SKM-1 treated with dmso at 0.1 percent for 144 hours (cell line): ENCODE results near the gene H19.

Experiments
- DNase-seq: peaks from one replicate; lab custom pipeline; 2025; ENCODE audit not compliant: unreplicated experiment; lab: John Stamatoyannopoulos, UW

H19 gene

DNA sequence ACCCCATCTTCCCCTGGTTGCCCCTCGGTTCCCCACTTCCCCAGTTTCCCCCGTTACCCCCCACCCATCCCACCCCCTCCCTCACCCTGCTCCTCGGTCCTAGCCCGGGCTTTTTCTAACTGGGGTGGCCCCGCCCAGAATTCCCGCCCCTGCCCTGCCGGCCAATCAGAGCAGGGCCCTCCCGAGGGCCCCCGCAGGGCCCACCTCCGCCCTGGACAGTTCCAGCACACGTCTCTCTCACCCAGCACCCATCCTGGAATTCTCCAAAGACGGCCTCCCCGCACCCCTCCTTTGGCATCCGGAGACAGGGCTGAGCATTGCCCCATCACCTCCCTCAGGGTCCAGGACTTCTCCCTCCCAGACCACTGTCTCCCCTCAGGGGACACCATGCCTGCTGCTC is at the start of gene H19:
TSS of gene H19 (minus strand) at position 88 of the 400 bp plus-strand sequence.
- DNase-seq = no peak

DNA sequence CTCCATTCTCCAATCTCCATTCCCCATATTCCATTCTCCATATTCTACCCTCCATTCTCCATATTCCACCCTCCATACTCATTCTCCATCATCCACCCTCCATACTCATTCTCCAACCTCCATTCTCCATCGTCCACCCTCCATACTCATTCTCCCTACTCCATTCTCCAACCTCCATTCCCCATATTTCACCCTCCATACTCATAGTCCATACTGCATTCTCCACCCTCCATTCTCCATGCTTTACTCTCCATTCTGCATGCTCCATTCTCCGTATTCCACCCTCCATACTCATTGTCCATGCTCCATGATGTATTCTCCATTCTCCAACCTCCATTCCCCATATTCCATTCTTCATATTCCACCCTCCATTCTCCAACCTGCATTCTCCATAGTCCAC is 44.3 kb upstream of the H19 start:
- no peak for DNase-seq

DNA sequence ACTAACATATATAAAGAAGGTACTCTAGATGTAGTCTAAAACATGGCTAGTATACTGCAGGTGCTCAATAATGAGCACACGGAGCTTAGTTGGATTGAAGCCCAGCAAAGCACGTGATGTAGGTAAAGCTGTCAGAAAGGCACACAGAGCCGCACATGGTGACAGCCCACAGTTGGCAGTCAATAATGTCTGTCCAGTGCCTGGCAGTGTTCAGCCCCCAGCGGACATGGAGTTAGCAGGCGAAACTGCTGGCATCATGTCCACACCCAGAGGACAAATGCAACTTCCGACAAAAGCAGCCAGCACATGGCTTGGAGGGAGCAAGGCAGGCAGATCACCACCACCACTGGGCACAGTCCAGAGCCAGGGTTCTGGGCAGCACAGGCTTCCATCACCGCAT is 43.5 kb upstream of the H19 start:
- DNase-seq = no peak

DNA sequence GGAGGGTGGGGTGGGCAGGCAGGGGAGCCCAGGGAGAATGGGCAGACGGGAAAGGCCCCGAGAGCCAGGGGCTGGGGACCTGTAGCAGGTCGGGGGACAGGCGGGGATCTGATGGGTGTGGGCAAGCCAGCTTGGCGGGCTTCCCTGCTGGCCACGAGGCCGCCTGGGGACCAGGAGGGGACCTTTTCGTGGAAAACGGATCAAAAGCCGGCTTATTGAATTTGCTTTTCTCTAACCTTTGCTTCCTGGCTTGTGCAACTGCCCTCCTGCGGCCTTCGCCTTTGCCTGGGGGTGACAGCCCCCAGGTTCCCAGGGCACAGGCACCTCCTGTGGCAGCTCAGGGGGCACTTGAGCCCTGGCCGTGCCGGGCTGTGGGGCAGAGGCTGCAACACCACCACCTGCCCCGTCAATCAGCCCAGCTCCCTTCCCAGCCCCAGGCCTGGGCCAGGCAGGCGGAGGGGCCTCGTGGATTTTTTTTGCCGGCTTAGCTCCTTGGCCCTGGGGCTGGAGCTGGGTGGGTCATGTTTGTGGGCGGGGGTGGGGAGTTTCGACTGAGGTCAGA is 41.6 kb upstream of the H19 start:
- DNase-seq = no peak

DNA sequence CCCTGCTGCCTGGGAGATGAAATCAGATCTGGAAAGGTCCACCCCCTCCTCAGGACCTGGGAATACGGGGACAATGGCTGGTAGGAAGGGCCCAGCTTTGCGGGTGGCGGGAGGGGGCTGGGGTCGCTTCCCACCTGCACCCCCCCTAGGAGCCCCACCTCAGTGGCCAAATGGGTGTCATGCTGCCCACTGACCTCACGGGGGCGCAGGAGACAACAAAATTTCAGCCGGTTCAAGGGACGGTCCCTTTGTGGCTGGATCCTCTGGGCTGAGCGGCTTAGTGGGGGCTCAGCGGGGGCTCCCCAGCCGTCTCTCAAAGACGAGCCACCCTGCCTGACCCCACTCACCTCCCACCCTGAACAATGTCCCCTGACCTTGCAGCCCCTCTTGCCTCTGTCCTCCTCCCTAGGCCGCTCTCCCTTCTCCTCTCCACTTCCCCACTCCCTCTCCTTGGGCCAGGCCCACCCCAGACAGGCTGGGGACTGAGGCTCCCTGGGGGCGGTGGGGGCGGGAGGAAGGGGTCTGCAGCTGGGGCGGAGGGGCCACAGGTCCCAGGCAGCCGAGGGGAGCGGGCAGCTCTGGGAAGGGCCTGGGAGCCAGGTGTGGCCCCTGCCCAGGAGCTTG is 39.3 kb upstream of the H19 start:
- DNase-seq = no peak

DNA sequence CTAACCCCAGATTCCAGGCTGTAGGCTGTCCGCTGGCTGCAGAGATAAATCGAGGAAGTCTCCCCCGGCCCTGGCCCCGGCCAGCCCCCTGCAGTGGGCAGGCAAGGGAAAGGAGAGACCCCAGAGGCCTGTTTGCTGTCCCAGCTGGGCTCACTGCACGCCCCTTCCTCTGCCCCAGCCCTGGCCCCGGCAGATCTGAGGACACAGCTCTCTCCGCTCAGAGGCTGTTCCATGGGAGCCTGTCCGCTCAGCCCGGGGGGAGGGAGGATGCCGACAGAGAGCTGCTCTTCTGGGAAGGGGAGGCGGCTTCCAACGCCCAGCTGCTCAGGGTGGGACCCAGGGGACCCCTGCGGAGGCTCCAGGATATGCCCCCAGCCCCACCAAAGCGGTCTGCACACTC is 37.7 kb upstream of the H19 start:
- DNase-seq = no peak

DNA sequence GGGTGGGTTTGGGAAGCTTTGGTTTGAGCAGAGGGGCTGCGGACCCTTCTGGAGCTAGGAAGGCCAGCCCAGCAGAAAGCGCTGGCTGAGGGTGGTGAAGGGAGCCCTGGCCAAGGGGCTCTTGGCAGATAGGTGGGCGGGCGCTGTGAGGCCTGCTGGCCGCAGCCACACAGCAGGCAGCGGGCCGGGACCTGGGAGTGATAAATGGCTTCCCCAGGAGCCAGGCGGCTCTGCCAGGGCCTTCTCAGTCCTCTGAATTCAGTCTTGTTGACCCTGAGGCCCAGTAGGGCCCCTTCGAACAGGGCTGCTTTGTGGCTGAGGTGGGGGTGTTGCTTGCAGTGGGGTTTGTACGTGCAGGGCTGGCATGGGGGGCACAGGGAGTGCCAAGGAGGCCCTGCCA is 33.4 kb upstream of the H19 start:
- no peak for DNase-seq

DNA sequence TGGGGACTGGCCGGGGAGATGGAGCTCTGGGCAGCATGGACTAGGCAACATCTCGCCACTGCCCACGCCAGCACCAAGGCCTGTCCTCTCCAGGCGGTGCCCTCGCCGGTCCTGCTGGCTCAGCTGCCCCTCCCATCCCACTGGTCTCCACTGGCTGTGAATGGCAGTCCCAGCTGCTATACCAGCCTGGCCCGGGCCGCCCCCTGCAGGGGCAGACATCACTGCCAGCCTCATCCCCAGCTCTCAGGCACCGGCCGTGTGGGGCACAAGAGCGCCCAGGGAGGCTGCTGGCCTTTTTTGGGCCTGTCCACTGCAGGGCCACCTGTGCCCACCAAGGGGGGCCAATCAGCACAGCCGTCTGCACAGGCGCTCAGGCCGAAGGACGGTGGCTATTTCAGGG is 30.1 kb upstream of the H19 start:
- no peak for DNase-seq

DNA sequence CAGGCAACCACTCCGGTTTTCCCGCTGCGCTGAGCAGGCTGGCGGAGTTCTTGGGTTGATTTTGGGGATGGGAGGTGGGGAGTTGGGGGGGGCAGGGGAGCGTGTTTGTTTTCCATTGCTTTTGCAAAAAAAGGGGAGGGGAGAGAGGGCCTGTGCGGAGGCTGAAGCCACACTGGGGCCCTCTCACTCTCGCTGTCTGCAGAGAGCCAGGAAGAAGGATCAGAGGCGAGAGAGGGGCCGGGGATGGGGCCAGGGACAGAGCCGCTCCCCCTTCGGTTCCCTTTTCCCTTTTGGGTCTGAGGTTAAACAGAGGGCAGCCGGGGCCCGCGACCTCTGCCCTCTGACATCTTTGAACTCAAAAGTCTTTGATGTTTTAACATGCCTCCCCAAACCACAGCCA is 17.4 kb upstream of the H19 start:
- DNase-seq = no peak

DNA sequence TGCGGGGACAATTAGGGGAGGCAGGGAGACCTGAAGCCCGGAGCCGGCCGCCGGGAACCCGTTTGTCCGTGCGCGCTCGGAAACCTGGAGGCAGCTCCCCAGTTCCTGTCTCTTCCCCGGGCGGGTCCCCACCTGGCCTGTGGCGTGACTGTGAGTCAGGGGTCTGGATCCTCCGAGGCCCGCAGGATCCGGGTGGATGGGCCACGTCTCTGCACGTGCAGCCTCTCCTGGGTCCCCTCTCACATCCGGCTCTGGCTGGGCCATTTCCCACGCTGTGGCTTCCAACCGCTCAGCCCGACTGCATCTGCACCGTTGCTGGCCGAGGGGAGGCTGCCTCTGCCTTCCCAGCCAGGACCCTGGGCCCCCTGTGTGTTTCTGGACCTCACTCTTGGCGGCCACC is 14.8 kb upstream of the H19 start:
- no peak for DNase-seq

DNA sequence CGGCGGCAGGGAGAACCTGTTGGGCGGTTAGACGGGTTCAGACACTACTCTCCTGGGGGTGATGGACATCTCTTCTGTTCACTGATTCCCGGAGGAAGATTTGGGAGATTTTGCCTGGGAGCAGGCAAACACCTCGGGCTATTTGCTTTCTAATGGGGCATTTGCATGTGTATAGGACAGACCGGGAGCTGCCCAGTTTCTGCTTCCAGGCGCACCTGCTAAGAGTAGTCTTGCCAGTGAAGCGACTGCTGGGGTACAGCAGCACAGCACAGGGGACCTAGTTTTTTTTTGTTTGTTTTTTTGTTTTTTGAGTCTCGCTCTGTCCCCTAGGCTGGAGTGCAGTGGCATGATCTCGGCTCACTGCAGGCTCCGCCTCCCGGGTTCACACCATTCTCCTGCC is 6.8 kb upstream of the H19 start:
- no peak for DNase-seq

DNA sequence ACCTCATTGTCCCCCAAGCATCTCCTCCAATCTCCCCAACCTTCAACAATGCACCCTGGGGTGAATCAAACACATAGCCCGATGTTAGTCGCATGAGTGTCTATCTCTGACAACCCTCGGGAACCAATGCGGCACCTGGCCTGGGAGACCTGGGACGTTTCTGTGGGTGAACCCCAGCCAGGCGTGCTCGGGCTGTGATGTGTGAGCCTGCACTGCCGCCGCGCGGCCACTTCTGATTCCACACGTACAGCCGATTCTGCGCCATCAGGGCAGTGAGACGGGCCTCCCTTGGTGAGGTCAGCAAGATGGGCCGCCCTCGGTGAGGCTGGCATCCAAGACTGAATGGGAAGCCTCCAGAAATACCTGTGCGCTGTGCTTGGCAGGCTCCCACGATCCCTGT is 5.2 kb upstream of the H19 start:
- no peak for DNase-seq

DNA sequence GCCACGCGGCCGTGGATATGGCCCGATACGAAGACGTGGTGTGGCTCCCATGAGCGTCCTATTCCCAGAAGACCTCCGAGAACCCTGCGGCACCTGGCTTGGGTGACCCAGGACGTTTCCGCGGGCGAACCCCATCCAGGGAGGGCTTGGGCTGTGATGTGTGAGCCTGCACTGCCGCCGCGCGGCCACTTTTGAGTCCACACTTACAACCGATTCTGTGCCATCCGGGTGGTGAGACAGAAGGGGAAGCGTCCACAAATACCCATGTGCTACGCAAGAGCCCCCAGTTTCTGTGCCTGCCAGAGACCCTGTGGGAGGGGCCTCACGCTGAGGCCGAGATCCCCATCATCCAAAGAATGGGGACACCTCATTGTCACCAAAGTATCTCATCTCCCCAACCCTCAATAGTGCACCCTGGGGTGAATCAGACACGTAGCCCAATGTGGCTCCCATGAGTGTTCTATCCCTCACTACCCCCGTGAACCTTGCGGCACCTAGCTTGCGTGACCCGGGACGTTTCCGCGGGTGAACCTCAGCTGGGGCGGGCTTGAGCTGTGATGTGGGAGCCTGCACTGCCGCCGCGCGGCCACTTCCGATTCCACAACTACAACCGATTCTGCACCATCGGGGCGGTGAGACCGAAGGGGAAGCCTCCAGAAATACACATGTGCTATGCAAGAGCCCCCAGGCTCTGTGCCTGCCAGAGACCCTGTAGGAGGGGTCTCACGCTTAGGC is 4.6 kb upstream of the H19 start:
- DNase-seq = no peak

DNA sequence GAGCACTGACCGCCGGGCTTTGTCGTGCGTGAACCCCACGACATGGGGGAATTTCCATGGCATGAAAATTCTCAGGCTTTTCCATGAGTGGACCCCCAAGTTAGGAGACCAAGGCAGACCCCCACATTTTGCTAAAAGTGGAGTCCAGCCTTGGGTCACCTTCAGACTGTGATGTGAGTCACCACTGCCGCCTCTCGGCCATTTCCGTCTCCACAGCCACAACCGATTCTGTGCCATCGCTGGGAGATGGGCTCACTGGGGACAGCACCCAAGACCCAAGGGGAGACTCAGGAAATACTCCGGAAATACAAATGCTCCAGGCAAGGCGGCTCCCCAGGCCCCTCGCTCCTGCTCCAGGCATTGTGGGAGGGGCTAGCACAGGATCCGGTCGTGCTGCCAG is 1.2 kb upstream of the H19 start:
- no peak for DNase-seq

DNA sequence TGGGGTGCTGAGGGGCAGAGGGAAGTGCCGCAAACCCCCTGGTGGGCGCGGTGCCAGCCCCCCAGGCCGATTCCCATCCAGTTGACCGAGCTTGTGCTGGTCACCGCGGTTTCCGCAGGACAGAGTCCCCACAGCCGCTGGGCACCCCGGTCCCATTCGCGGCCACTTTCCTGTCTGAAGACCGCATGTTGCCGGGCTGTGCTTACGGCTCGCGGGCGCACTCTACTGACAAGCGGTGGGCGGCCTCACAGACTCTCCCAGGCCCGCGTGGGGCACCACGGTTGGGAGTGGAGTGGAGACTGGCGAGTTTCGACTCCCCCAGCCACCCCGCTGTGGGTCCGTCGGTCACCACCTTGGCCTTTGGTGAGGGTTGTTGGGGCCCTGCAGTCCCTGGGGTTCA is 648 bp upstream of the H19 start:
- DNase-seq = no peak

DNA sequence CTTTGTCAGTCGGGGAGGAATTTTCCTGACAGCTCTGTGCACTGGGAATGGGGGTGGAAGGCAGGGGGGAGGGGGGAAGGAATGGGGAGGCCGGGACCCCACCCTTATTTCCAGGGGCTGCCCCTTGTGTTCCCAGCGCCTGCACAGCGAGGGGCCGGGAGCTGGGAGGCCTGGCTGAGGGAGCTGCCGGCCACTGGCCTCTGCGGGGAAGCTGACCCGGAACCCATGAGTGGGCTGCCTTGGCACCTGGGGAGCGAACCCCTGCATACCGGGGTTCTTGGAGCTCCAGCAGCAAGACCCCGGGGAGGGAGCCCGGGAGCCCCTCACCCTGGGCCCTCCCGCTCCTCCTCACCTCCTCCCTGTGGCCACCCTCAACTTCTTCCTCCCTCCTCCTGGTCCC is 3.5 kb downstream of the H19 start:
- no peak for DNase-seq

DNA sequence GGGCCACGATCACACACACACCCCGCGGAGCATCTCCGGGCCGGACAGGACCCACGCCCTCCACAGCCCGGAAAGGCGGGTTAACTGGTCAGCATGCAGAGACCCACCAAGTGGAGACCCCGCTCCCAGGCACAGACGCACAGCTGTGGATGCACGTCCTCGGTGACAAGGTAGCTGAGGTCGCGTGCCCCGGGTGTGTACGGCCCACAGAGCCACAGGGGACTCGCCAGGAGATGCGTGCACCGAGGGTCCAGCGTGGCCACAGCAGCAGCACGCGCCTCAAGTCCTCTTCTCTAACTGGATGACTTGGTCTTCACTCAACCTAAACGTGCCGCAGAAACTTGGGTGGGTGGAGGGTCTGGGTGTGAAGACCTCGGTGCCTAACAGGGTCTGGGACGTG is 5.5 kb downstream of the H19 start:
- no peak for DNase-seq

DNA sequence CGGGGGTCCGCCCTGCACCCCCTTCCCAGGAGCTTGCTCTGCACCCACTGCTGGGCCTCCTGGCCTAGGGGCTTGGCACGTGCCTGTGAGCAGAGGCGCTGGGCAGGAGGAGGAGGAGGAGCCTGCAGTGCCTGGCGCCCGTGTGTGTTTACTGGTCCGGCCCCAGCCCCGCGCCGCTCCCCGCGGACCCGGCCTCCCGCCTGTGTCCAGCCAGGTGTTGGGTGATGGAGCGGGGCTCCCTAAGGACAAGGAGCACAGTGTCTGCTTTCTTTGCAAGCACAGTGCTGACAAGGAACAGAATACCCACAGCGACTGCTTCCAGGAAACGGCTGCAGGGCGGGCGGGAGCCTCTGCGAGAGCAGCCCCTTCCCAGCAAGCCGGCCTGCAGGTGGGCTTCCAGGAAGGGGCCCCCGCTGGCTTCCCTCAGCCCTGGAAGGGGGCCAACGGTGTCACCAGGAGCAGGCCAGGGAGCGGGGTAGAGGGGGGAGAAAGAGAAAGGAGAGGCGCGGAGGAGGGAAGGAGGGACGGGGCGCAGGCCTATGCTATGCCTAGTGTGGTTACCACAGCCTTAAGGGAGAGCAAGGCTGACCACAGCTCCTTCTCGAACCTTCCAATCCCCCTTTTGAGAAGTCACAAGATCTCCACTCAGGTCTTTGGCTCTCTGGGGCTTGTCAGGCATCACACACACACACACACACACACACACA is 6.6 kb downstream of the H19 start:
- no peak for DNase-seq

DNA sequence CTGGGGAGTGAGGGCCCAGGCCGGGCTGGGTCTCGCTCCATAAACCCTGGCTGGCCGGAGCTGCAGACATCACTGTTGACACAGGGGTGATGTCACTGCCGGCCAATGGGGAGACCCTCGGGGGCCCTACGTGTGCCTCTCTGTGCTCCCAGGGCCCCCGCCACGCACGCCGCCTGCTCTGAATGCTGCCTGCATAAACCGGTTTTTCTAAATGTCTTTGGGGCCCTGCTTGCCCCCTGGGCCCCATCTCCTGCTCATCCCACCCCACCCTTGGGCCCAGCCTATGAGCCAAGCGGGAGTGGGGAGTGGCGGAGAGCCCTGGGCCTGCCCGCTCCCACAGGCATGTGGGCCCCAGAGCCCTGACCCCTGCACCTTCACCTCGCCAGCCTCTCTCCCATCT is 7.7 kb downstream of the H19 start:
- no peak for DNase-seq

DNA sequence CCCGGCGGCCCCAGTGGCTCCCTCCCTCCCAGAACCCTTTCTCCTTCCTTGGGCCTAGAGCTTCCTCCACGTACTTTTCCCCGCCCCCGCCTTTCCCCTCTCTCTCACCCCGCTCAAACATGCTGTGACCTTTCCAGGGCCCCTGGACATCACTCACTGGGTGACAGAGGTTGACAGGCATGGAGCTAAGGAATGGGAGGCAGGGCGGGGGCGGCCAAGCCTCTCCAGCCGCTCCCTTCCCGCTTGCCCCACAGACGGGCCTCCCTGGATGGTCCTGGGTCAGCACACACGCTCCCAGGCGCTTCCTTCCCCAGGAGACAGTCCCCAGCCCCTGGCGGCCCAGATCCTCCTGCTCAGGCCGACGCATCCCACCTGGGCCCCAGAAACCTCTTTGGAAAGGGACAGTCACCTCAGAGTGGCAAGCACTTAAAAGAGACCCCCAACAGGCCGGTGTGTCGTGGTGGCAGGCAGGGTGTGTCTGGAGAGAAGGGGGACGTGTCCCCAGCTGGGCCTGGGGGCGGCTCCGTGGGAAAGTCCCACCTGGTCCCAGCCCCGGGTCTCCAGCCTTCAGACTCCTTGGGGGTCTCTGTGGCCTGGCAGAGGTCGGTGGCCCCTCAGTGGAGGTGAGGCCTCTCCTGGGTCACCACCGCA is 8.8 kb downstream of the H19 start:
- no peak for DNase-seq

DNA sequence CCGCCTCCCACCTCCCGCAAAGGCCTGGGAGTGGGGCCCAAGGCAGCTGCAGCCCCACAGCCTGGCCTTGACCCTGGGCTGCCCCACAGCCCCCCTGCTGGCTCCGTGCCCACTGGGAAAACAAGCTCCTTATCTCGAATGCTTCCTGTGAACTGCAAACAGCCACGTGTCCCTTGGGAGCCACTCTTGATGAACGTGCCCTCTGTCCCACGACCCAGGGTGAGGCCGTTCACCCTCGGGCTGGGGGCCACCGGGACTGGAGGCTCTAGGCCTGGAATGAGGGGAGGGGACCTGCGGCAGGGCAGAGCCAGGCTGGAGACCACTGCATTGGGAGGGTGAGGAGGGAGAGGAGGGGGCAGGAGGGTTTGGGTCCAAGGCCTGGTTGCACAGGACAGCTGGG is 9.5 kb downstream of the H19 start:
- no peak for DNase-seq

DNA sequence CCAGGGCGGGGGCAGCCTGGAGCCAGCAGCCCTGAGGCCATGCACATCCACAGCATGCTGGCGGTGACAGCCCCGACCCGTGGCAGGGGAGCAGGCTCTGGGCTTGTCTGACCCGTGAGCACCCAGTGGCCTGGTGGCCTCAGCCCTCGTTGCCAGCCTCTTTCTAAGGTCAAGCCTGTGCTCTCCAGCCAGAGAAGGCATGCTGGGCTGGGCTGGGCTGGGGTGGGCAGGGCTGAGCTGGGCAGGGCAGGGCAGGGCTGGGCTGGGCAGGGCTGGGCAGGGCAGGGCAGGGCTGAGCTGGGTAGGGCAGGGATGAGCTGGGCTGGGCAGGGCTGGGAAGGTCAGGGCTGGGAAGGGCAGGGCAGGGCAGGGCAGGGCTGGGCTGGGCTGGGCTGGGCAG is 10.6 kb downstream of the H19 start:
- DNase-seq = no peak
